Right cardiac atrium (tissue), 5 donors: ENCODE measurements around the gene AGBL2. TPM values are rescaled to one million over a fixed set of nuclear protein-coding genes. Genes with fewer than 3 reads are reported as not detected.

Experiments used
- ATAC-seq, 2 donors: fragments of 200-7000 bp; cut with Tn5 transposase; one replicate each; pipeline versions ENCODE4 v1.8.0 to v1.9.1; 2020; ENCODE audit warnings: moderate library complexity in 2 of 2, mild to moderate bottlenecking in 1 of 2
- DNase-seq, 3 donors: peaks; one replicate each; pipeline ENCODE4 v3.0.0-alpha.2; 2020
- H3K27ac ChIP-seq: one replicate; pipeline ENCODE4 v1.5.1; 2013; ENCODE audit warnings: mild to moderate bottlenecking, low read length, control low read depth, moderate library complexity
- H3K27me3 ChIP-seq: one replicate; pipeline ENCODE4 v1.6.1; 2013; ENCODE audit not compliant: control insufficient read depth, insufficient read depth
- H3K4me1 ChIP-seq: one replicate; pipeline ENCODE4 v1.6.1; 2013; ENCODE audit warnings: low read length; ENCODE audit not compliant: control insufficient read depth, insufficient read depth
- H3K4me3 ChIP-seq: one replicate; pipeline ENCODE4 v1.5.1; 2013; ENCODE audit warnings: low read length, control low read depth
- H3K9me3 ChIP-seq: one replicate; pipeline ENCODE4 v1.6.1; 2013; ENCODE audit warnings: low read length; ENCODE audit not compliant: control insufficient read depth
- WGBS: extraction: QIAGEN DNeasy Blood & Tissue Kit; methylation state at CpG from one replicate; pipeline ENCODE4 v1.1.7; 2013; 5-methylcytosine and 5-hydroxymethylcytosine counted together
- intact Hi-C, 4 donors: fragments of 100-400 bp; cut with DNase I; formaldehyde crosslinking; loops; one replicate each; pipeline versions ENCODE4 v1.11.0 to v1.14.0; 2022 to 2023
- polyA plus RNA-seq: library from polyadenylated mRNA; stranded (reverse); fragments of 200-250 nt; gene quantifications from one replicate; pipeline ENCODE4 v1.2.3, GENCODE V29; 2013
- total RNA-seq, 4 donors: library from RNA; stranded (reverse); fragmentation: NEBNext Ultra II Directional; extraction: Animal tissue kit (Norgen Biotek cat#: 25700); gene quantifications; one replicate each; pipeline ENCODE4 v1.2.1, GENCODE V29; 2021
- donor health status: healthy with polysubstance abuse.
- donor health status: DM: no; HTN: yes; CAD: no.
- donor health status: DM: no; HTN: no; CAD: no.
- donor health status: DM: no; HTN: yes; CAD: no; lungs with severe emphysema.
- donor health status: DM: yes; HTN: yes; CAD: no.

The AGBL2 gene
- total and polyA plus RNA-seq, 5 donors = 0.18 to 0.47 (median 0.42) TPM

- DNase-seq (no peak), ATAC-seq (no peak)
- no peak overlapping the region for H3K4me3 ChIP-seq
- intact Hi-C loops = no loop called here
- H3K27me3 ChIP-seq = no peaks in the 10 kb centered on the region
- no peak overlapping the region for H3K27ac ChIP-seq
- H3K4me1 ChIP-seq = no peaks in the 10 kb centered on the region
- no peaks in the 10 kb centered on the region for H3K9me3 ChIP-seq
- WGBS = 36% methylated on average over 5 of the region's 5 CpGs
These were observed 83.7 kb downstream of the AGBL2 start for GRCh38 chr11:47631473-47631872.

GRCh38 chr11:47628026-47628425 is 87.1 kb downstream of the AGBL2 start:
- no peak overlapping the region for H3K27ac ChIP-seq
- H3K4me1 ChIP-seq = no peaks in the 10 kb centered on the region
- no peak for ATAC-seq
- no peaks in the 10 kb centered on the region for H3K27me3 ChIP-seq
- no peaks in the 10 kb centered on the region for H3K9me3 ChIP-seq
- intact Hi-C loops = no loop called here
- no peak overlapping the region for H3K4me3 ChIP-seq
- no peak for DNase-seq
- WGBS = 77% methylated on average over 4 of the region's 4 CpGs

- intact Hi-C loops = no loop called here
- Histone ChIP-seq H3K4me1 (no peaks in the 10 kb centered on the region), H3K9me3 (no peaks in the 10 kb centered on the region), H3K27me3 (no peaks in the 10 kb centered on the region), H3K4me3 (no peak overlapping the region), H3K27ac (no peak overlapping the region)
- ATAC-seq = no peak
- DNase-seq = no peak
- WGBS = 98% methylated on average over 8 of the region's 8 CpGs
These were observed 88.9 kb downstream of the AGBL2 start for GRCh38 chr11:47626234-47626633.

- 79% methylated on average over 2 of the region's 2 CpGs for WGBS
- H3K9me3 ChIP-seq = no peaks in the 10 kb centered on the region
- H3K27me3 ChIP-seq = no peaks in the 10 kb centered on the region
- DNase-seq = no peak
- no peak for ATAC-seq
- no peaks in the 10 kb centered on the region for H3K4me1 ChIP-seq
- intact Hi-C loops = no loop called here
- no peak overlapping the region for H3K4me3 ChIP-seq
- H3K27ac ChIP-seq = no peak overlapping the region
These were observed 94.3 kb downstream of the AGBL2 start for GRCh38 chr11:47620836-47621378.

- intact Hi-C loops = no loop called here
- 38% methylated on average over 3 of the region's 3 CpGs for WGBS
- ATAC-seq (no peak), DNase-seq (no peak)
- no peaks in the 10 kb centered on the region for H3K9me3 ChIP-seq
- H3K4me1 ChIP-seq = no peaks in the 10 kb centered on the region
- H3K27me3 ChIP-seq = no peaks in the 10 kb centered on the region
- no peak overlapping the region for H3K4me3 ChIP-seq
- no peak overlapping the region for H3K27ac ChIP-seq
These were observed 97.8 kb downstream of the AGBL2 start for GRCh38 chr11:47617417-47617809.

GRCh38 chr11:47616726-47617416 is 98.3 kb downstream of the AGBL2 start:
- Histone ChIP-seq H3K4me1 (no peaks in the 10 kb centered on the region), H3K9me3 (no peaks in the 10 kb centered on the region), H3K4me3 (no peak overlapping the region), H3K27me3 (no peaks in the 10 kb centered on the region), H3K27ac (no peak overlapping the region)
- DNase-seq (peak in 2 of 3 donors; percentile 30 to 64), ATAC-seq (peak; percentile 64 to 68)
- 85% methylated on average over 10 of the region's 10 CpGs for WGBS
- intact Hi-C loops = no loop called here

- intact Hi-C loops = no loop called here
- H3K4me3 ChIP-seq = no peak overlapping the region
- H3K27me3 ChIP-seq = no peaks in the 10 kb centered on the region
- DNase-seq (no peak), ATAC-seq (no peak)
- no peak overlapping the region for H3K27ac ChIP-seq
- H3K4me1 ChIP-seq = no peaks in the 10 kb centered on the region
- H3K9me3 ChIP-seq = no peaks in the 10 kb centered on the region
These were observed 99.9 kb downstream of the AGBL2 start for GRCh38 chr11:47615249-47615648.

- 68% methylated on average over 6 of the region's 6 CpGs for WGBS
- no peak for ATAC-seq
- H3K9me3 ChIP-seq = no peaks in the 10 kb centered on the region
- no peaks in the 10 kb centered on the region for H3K27me3 ChIP-seq
- DNase-seq = no peak
- H3K27ac ChIP-seq = no peak overlapping the region
- H3K4me3 ChIP-seq = no peak overlapping the region
- peaks cover 8% of the 10 kb centered on the region for H3K4me1 ChIP-seq
- intact Hi-C loops = no loop called here
These were observed 103.8 kb downstream of the AGBL2 start for GRCh38 chr11:47611348-47611794.

- 69% methylated on average over 3 of the region's 3 CpGs for WGBS
- H3K4me3 ChIP-seq = no peak overlapping the region
- H3K27ac ChIP-seq = no peak overlapping the region
- ATAC-seq = no peak
- H3K27me3 ChIP-seq = no peaks in the 10 kb centered on the region
- no peaks in the 10 kb centered on the region for H3K9me3 ChIP-seq
- H3K4me1 ChIP-seq = peaks cover 8% of the 10 kb centered on the region
- no peak for DNase-seq
- intact Hi-C loops = no loop called here
These were observed 105.5 kb downstream of the AGBL2 start for GRCh38 chr11:47609675-47610074.

Other genes with a start within 250 kb of the AGBL2 start
- gene CELF1, start 162.2 kb downstream of the AGBL2 start, total RNA-seq = 10 to 100 TPM; 54.8 to 79.8 (median 73.4) TPM
- 26.9 TPM for gene CELF1, start 162.2 kb downstream of the AGBL2 start, polyA plus RNA-seq
- 10 to 100 TPM; 13.9 to 17.2 (median 15.3) TPM for gene PTPMT1, start 149.8 kb downstream of the AGBL2 start, total RNA-seq
- gene PTPMT1, start 149.8 kb downstream of the AGBL2 start, polyA plus RNA-seq = 22.5 TPM
- gene KBTBD4, start 136.4 kb downstream of the AGBL2 start, total RNA-seq = 10 to 100 TPM; 14.2 to 18.1 (median 14.6) TPM
- gene KBTBD4, start 136.4 kb downstream of the AGBL2 start, polyA plus RNA-seq = 8.1 TPM
- gene NDUFS3, start 136.3 kb downstream of the AGBL2 start, total RNA-seq = 100 to 1,000 TPM; 143 to 189 (median 165) TPM
- 260 TPM for gene NDUFS3, start 136.3 kb downstream of the AGBL2 start, polyA plus RNA-seq
- under 1 TPM in 2 of 4 donors, not detected in 2; 0.17 to 0.32 TPM for gene FAM180B, start 128.7 kb downstream of the AGBL2 start, total RNA-seq
- gene FAM180B, start 128.7 kb downstream of the AGBL2 start, polyA plus RNA-seq = 0.25 TPM
- gene C1QTNF4, start 121.0 kb downstream of the AGBL2 start, total RNA-seq = under 1 TPM; 0.33 to 0.74 (median 0.48) TPM
- gene C1QTNF4, start 121.0 kb downstream of the AGBL2 start, polyA plus RNA-seq = 0.68 TPM
- gene MTCH2, start 72.8 kb downstream of the AGBL2 start, total RNA-seq = 10 to 100 TPM; 68.4 to 78.6 (median 74.1) TPM
- 43.9 TPM for gene MTCH2, start 72.8 kb downstream of the AGBL2 start, polyA plus RNA-seq
- gene FNBP4, start 52.0 kb upstream of the AGBL2 start, total RNA-seq = 10 to 100 TPM; 36.2 to 49.0 (median 39.2) TPM
- gene FNBP4, start 52.0 kb upstream of the AGBL2 start, polyA plus RNA-seq = 23.5 TPM
- gene NUP160, start 133.0 kb upstream of the AGBL2 start, total RNA-seq = 10 to 100 TPM; 14.7 to 18.4 (median 15.3) TPM
- 8.1 TPM for gene NUP160, start 133.0 kb upstream of the AGBL2 start, polyA plus RNA-seq